HG03558 (cell line): Measurements from ENCODE around the gene PPP1R9B.

Experiments used
- ATAC-seq: cut with Tn5 transposase; IDR thresholded peaks from one replicate; pipeline ENCODE4 v1.9.1; 2021; ENCODE audit warnings: moderate number of reproducible peaks; ENCODE audit not compliant: unreplicated experiment; ENCODE audit errors: extremely low read depth

The PPP1R9B gene

GRCh38 chr17:50187751-50188530 lies 37.5 kb upstream of the PPP1R9B start:
- ATAC-seq, result no peak

GRCh38 chr17:50187394-50187725 lies 36.9 kb upstream of the PPP1R9B start:
- ATAC-seq, result no peak

GRCh38 chr17:50186661-50187393 lies 36.4 kb upstream of the PPP1R9B start:
- no peak for ATAC-seq

GRCh38 chr17:50185631-50186471 lies 35.4 kb upstream of the PPP1R9B start:
- ATAC-seq, result no peak

- ATAC-seq, result no peak
These were observed 34.3 kb upstream of the PPP1R9B start for GRCh38 chr17:50184611-50185398.

- no peak for ATAC-seq
These were observed 33.6 kb upstream of the PPP1R9B start for GRCh38 chr17:50184064-50184463.

GRCh38 chr17:50183421-50183994 lies 33.0 kb upstream of the PPP1R9B start:
- ATAC-seq, result no peak

GRCh38 chr17:50182783-50183420 lies 32.4 kb upstream of the PPP1R9B start:
- ATAC-seq, result no peak

GRCh38 chr17:50181591-50182560 lies 31.4 kb upstream of the PPP1R9B start:
- ATAC-seq, result no peak

- no peak for ATAC-seq
These were observed 30.7 kb upstream of the PPP1R9B start for GRCh38 chr17:50181144-50181543.

GRCh38 chr17:50180620-50181019 lies 30.1 kb upstream of the PPP1R9B start:
- ATAC-seq, result no peak

GRCh38 chr17:50180111-50180510 lies 29.6 kb upstream of the PPP1R9B start:
- ATAC-seq, result no peak

- ATAC-seq, result no peak
These were observed 27.7 kb upstream of the PPP1R9B start for GRCh38 chr17:50177983-50178834.

- no peak for ATAC-seq
These were observed 27.0 kb upstream of the PPP1R9B start for GRCh38 chr17:50177476-50177875.

- ATAC-seq, result no peak
These were observed 26.3 kb upstream of the PPP1R9B start for GRCh38 chr17:50176559-50177357.

- ATAC-seq, result no peak
These were observed 24.7 kb upstream of the PPP1R9B start for GRCh38 chr17:50175035-50175807.
